Measurements from ENCODE around the gene KLF13. TPM values are rescaled to one million over a fixed set of nuclear protein-coding genes. Genes with fewer than 3 reads are reported as not detected.

Gene KLF13
- total RNA-seq, 2 donors from 2014 or later, result 25.7 to 38.4 TPM

DNA sequence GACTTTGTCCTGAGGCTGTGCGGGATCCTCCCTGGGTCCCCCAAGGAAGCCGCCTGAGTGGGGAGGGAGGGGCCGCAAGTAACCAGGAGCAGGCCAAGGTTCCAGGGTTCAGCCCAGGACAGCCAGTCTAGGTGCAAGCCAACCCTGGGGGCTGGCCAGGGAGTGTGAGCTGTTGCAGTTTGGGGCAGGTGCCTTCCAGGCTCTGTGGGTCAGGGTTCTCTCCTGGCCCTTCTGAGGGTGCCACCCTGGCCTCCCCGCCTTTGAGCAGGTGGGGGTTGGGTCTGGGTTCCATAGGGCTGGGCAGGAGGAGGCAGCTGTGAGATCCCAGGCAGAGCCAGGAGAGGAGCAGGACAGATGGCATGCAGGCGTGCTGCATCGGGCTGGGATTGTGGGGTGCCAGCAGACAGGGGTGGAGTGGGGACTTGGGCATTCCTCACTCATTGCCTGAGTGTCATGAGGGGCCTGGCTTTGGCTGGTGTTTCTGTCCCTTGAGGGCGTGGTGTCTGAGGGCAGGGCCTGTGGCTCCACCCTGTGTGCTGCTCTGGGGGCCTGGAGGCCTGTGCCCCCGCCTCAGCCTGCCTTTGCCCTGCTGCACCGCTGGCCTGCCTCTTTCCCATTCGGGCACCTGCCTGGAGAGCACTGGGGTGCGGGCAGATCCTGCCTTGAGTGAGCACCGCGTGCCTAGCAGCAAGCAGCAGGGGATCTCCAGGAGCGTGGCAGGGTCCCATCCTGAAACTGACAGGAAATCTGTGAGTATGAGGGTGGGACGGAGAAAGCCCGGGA is 18.4 kb downstream of the KLF13 start:
- Histone ChIP-seq H3K4me1 (peaks cover 91% of the 10 kb centered on the region), H3K9me3 (no peaks in the 10 kb centered on the region), H3K4me3 (no peak overlapping the region), H3K27me3 (no peaks in the 10 kb centered on the region), H3K27ac (peak overlapping the region in 3 of 4 donors; percentile 71 to 76 (median 74)), H3K36me3 (replicated peaks in 1 of 2; ENCODE audit: insufficient read depth in 1 of 2, low read depth in 2 of 2) (no peaks in the 10 kb centered on the region)
- intact Hi-C loops (cut with DNase I), result no loop called here
- DNase-seq (peak; percentile 57 to 71 (median 62)), ATAC-seq (peak; percentile 62)
- 44 to 54% methylated on average over 7 to 16 of the region's 16 CpGs for WGBS, 2 donors
- TF ChIP-seq, protein P1, sequence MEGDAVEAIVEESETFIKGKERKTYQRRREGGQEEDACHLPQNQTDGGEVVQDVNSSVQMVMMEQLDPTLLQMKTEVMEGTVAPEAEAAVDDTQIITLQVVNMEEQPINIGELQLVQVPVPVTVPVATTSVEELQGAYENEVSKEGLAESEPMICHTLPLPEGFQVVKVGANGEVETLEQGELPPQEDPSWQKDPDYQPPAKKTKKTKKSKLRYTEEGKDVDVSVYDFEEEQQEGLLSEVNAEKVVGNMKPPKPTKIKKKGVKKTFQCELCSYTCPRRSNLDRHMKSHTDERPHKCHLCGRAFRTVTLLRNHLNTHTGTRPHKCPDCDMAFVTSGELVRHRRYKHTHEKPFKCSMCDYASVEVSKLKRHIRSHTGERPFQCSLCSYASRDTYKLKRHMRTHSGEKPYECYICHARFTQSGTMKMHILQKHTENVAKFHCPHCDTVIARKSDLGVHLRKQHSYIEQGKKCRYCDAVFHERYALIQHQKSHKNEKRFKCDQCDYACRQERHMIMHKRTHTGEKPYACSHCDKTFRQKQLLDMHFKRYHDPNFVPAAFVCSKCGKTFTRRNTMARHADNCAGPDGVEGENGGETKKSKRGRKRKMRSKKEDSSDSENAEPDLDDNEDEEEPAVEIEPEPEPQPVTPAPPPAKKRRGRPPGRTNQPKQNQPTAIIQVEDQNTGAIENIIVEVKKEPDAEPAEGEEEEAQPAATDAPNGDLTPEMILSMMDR (IDR thresholded peaks at IDR 0.05), result no peak
- peak in 1 of 3 donors; percentile 9 for TF ChIP-seq POLR2A (IDR thresholded peaks at IDR 0.05)

GRCh38 chr15:31345606-31346366 is 19.2 kb downstream of the KLF13 start:
- no peaks in the 10 kb centered on the region for H3K9me3 ChIP-seq
- no peak for TF ChIP-seq POLR2A (IDR thresholded peaks at IDR 0.05)
- TF ChIP-seq, protein P1 (IDR thresholded peaks at IDR 0.05), result no peak
- no peaks in the 10 kb centered on the region for H3K27me3 ChIP-seq
- ATAC-seq, result no peak
- peak in 1 of 4 donors; percentile 12 for DNase-seq
- intact Hi-C loops (cut with DNase I), result no loop called here
- H3K4me1 ChIP-seq, result peaks cover 91% of the 10 kb centered on the region
- H3K36me3 ChIP-seq (replicated peaks in 1 of 2; ENCODE audit: insufficient read depth in 1 of 2, low read depth in 2 of 2), result no peaks in the 10 kb centered on the region
- H3K27ac ChIP-seq, result peak overlapping the region in 3 of 4 donors; percentile 71 to 76 (median 74)
- no peak overlapping the region for H3K4me3 ChIP-seq
- 63 to 80% methylated on average over 9 to 19 of the region's 19 CpGs for WGBS, 2 donors

GRCh38 chr15:31346367-31347066 is 19.9 kb downstream of the KLF13 start:
- Histone ChIP-seq H3K27me3 (no peaks in the 10 kb centered on the region), H3K36me3 (replicated peaks in 1 of 2; ENCODE audit: insufficient read depth in 1 of 2, low read depth in 2 of 2) (no peaks in the 10 kb centered on the region), H3K4me3 (no peak overlapping the region), H3K27ac (peak overlapping the region in 1 of 4 donors; percentile 76), H3K9me3 (no peaks in the 10 kb centered on the region), H3K4me1 (peaks cover 91% of the 10 kb centered on the region)
- WGBS, 2 donors, result 77 to 79% methylated on average over 14 of the region's 14 CpGs
- ATAC-seq (no peak), DNase-seq (peak in 1 of 4 donors; percentile 8)
- intact Hi-C loops (cut with DNase I), result no loop called here
- no peak for TF ChIP-seq POLR2A (IDR thresholded peaks at IDR 0.05)

GRCh38 chr15:31347067-31347975 is 20.7 kb downstream of the KLF13 start:
- intact Hi-C loops (cut with DNase I), result no loop called here
- ATAC-seq, result no peak
- Histone ChIP-seq H3K9me3 (no peaks in the 10 kb centered on the region), H3K4me3 (no peak overlapping the region), H3K4me1 (peaks cover 91% of the 10 kb centered on the region), H3K27ac (peak overlapping the region in 1 of 4 donors; percentile 76), H3K36me3 (replicated peaks in 1 of 2; ENCODE audit: insufficient read depth in 1 of 2, low read depth in 2 of 2) (no peaks in the 10 kb centered on the region), H3K27me3 (no peaks in the 10 kb centered on the region)
- 82 to 83% methylated on average over 13 to 14 of the region's 14 CpGs for WGBS, 2 donors
- TF ChIP-seq, protein P1 (IDR thresholded peaks at IDR 0.05), result no peak
- no peak for TF ChIP-seq POLR2A (IDR thresholded peaks at IDR 0.05)
- peak in 1 of 4 donors; percentile 15 for DNase-seq

All from body of pancreas (tissue), 4 donors.